CD4-positive, alpha-beta T cell (primary cell): ENCODE measurements around the gene LRRC45. TPM values are rescaled to one million over a fixed set of nuclear protein-coding genes. Genes with fewer than 3 reads are reported as not detected.

Experiments used
- ATAC-seq: fragments of 200-7000 bp; cut with Tn5 transposase; one replicate; pipeline ENCODE4 v1.10.0; 2022; ENCODE audit warnings: mild to moderate bottlenecking; ENCODE audit not compliant: poor library complexity
- CTCF ChIA-PET: fragments of 350-600 bp; sonication (Branson Sonifier 250); formaldehyde crosslinking; loops from one replicate; lab custom pipeline; 2021; ENCODE audit warnings: antibody characterized with exemption, inconsistent platforms; lab: Charles Lee
- POLR2A ChIA-PET: fragments of 350-600 bp; sonication (Branson Sonifier 250); formaldehyde crosslinking; loops from one replicate; lab custom pipeline; 2021; ENCODE audit warnings: antibody characterized with exemption, inconsistent platforms; lab: Charles Lee
- DNase-seq, 14 experiments: peaks; one replicate each; pipeline ENCODE4 v3.0.0-alpha.2; 2013 to 2020; ENCODE audit warnings: mixed read lengths in 2 of 14
- H3K27ac ChIP-seq, 2 donors: one replicate each; pipeline versions ENCODE4 v1.5.1 to v1.7.0; 2013; ENCODE audit warnings: low read length in 2 of 2, low read depth in 1 of 2, mild to moderate bottlenecking in 1 of 2
- H3K27me3 ChIP-seq, 2 experiments: 1 replicate in 1 of 2; 2 replicates in 1 of 2; pipeline versions ENCODE4 v1.6.1 to v1.7.0; 2013; ENCODE audit warnings: low read length in 2 of 2, control low read depth in 1 of 2, mild to moderate bottlenecking in 1 of 2, moderate library complexity in 1 of 2; ENCODE audit not compliant: insufficient read depth in 2 of 2, control insufficient read depth in 1 of 2
- H3K36me3 ChIP-seq: one replicate; pipeline ENCODE4 v1.6.1; 2013; ENCODE audit warnings: low read length, control low read depth; ENCODE audit not compliant: insufficient read depth
- H3K4me1 ChIP-seq: one replicate; pipeline ENCODE4 v1.6.1; 2013; ENCODE audit warnings: low read length, control low read depth; ENCODE audit not compliant: insufficient read depth
- H3K4me3 ChIP-seq: one replicate; pipeline ENCODE4 v1.5.1; 2013; ENCODE audit warnings: mild to moderate bottlenecking, low read length, moderate library complexity
- H3K9me3 ChIP-seq, 2 experiments: 1 replicate in 1 of 2; 2 replicates in 1 of 2; pipeline versions ENCODE4 v1.6.1 to v1.7.0; 2013; ENCODE audit warnings: low read length in 2 of 2, mild to moderate bottlenecking in 2 of 2, control low read depth in 1 of 2, moderate library complexity in 1 of 2; ENCODE audit not compliant: control insufficient read depth in 1 of 2, insufficient read depth in 1 of 2
- H3K27ac Mint-ChIP-seq: one replicate; pipeline ENCODE4 v1.8.0; 2020; ENCODE audit warnings: mixed read lengths
- H3K27me3 Mint-ChIP-seq: one replicate; pipeline ENCODE4 v1.8.0; 2021; ENCODE audit warnings: mixed read lengths
- H3K36me3 Mint-ChIP-seq: one replicate; pipeline ENCODE4 v1.8.0; 2021; ENCODE audit warnings: low read depth, mixed read lengths
- H3K4me1 Mint-ChIP-seq: one replicate; pipeline ENCODE4 v1.8.0; 2021; ENCODE audit warnings: low read depth, mixed read lengths
- H3K4me3 Mint-ChIP-seq: one replicate; pipeline ENCODE4 v1.8.0; 2020; ENCODE audit warnings: mild to moderate bottlenecking, mixed read lengths
- H3K9me3 Mint-ChIP-seq: one replicate; pipeline ENCODE4 v1.8.0; 2020; ENCODE audit warnings: mixed read lengths
- CTCF ChIP-seq: fragments of 200-600 bp; IDR thresholded peaks from one replicate; pipeline ENCODE4 v1.8.0; 2022; ENCODE audit warnings: antibody characterized with exemption, mild to moderate bottlenecking
- intact Hi-C, 2 experiments: fragments of 100-400 bp; cut with DNase I in 1 of 2; cut with micrococcal nuclease in 1 of 2; formaldehyde crosslinking; loops; one replicate each; pipeline versions ENCODE4 v1.15.1 to v1.9.0; 2023 to 2025; cut with DNase I, micrococcal nuclease
- total RNA-seq, 174 experiments: library from RNA in 2 of 174; stranded (reverse) in 2 of 174; gene quantifications; one replicate each; pipeline ENCODE4 v1.2.3 and lab custom pipeline; 2021 to 2026

LRRC45 gene
- total RNA-seq, 2 experiments from 2014 or later, result 17.7 to 17.9 TPM

- H3K27me3 ChIP-seq, result no peaks in the 10 kb centered on the region
- ATAC-seq (peak; percentile 88), DNase-seq (peak; percentile 81 to 96 (median 90))
- ChIA-PET POLR2A (interaction anchor here (0.7 to 3.5 kb wide), 9 partner anchors 10 to 542 kb away, joined by 3 to 26 read pairs (median 4); partner anchors contain the start of genes CENPX, FOXK2, LRRC45 and MAFG), CTCF (interaction anchor here (1.7 to 2.7 kb wide), 3 partner anchors 10 to 18 kb away, joined by 4 to 21 read pairs (median 15); no protein-coding TSS in a partner anchor)
- peak within 1 kb of the TSS; percentile 99 for H3K4me3 Mint-ChIP-seq
- peaks cover 16% of the 10 kb centered on the region for H3K36me3 ChIP-seq
- TF ChIP-seq CTCF, result no peak
- intact Hi-C loops, result loop anchor here in 1 of 2 experiments (1.0 to 2.0 kb wide), 3 partner anchors 9 to 45 kb away; partner anchors contain the start of genes CENPX and NOTUM
- peaks cover 22% of the 10 kb centered on the region for H3K36me3 Mint-ChIP-seq
- H3K9me3 ChIP-seq, result peaks cover 0 to 10% of the 10 kb centered on the region in 2 experiments
- peaks cover 50% of the 10 kb centered on the region for H3K4me1 ChIP-seq
- H3K4me1 Mint-ChIP-seq, result peaks cover 42% of the 10 kb centered on the region
- H3K4me3 ChIP-seq, result peak within 1 kb of the TSS; percentile 68
- no peaks in the 10 kb centered on the region for H3K27me3 Mint-ChIP-seq
- peak within 1 kb of the TSS; percentile 95 for H3K27ac Mint-ChIP-seq
- no peaks in the 10 kb centered on the region for H3K9me3 Mint-ChIP-seq
- H3K27ac ChIP-seq, result peak within 1 kb of the TSS; percentile 18 to 75
Observed at GRCh38 chr17:81977211-81977808, 45.8 kb upstream of the LRRC45 start, which contains the start of gene ASPSCR1. ASPSCR1 (plus strand) TSS chr17:81977629; CDS start chr17:81977647, 18 bp downstream.

GRCh38 chr17:81978524-81979298 is 44.4 kb upstream of the LRRC45 start:
- TF ChIP-seq CTCF, result no peak
- Histone ChIP-seq H3K9me3 (peaks cover 0 to 5% of the 10 kb centered on the region in 2 experiments), H3K4me3 (peak overlapping the region; percentile 65), H3K36me3 (peaks cover 16% of the 10 kb centered on the region), H3K27ac (no peak overlapping the region), H3K4me1 (peaks cover 57% of the 10 kb centered on the region), H3K27me3 (no peaks in the 10 kb centered on the region)
- intact Hi-C loops, result no loop called here
- Mint-ChIP-seq H3K9me3 (no peaks in the 10 kb centered on the region), H3K27me3 (no peaks in the 10 kb centered on the region), H3K4me3 (peak overlapping the region; percentile 85), H3K27ac (peak overlapping the region; percentile 76), H3K4me1 (peaks cover 46% of the 10 kb centered on the region), H3K36me3 (peaks cover 29% of the 10 kb centered on the region)
- ChIA-PET POLR2A (interaction anchor here (0.9 to 3.5 kb wide), 2 partner anchors 11 to 19 kb away, joined by 3 to 26 read pairs; no protein-coding TSS in a partner anchor), CTCF (interaction anchor here (1.9 to 2.3 kb wide), 2 partner anchors 19 to 41 kb away, joined by 6 to 15 read pairs; no protein-coding TSS in a partner anchor)
- ATAC-seq, result no peak
- DNase-seq, result peak in 1 of 14 experiments; percentile 39

- no peaks in the 10 kb centered on the region for H3K27me3 Mint-ChIP-seq
- no peaks in the 10 kb centered on the region for H3K9me3 ChIP-seq
- no peak overlapping the region for H3K27ac ChIP-seq
- peak overlapping the region; percentile 85 for H3K4me3 Mint-ChIP-seq
- TF ChIP-seq CTCF, result no peak
- H3K36me3 Mint-ChIP-seq, result peaks cover 33% of the 10 kb centered on the region
- CTCF ChIA-PET, result interaction anchor here (1.8 to 1.9 kb wide), 2 partner anchors 21 to 50 kb away, joined by 4 to 7 read pairs; no protein-coding TSS in a partner anchor
- POLR2A ChIA-PET, result interaction anchor here (0.6 kb wide), 1 partner anchor 58 kb away, joined by 3 read pairs; the partner anchor contains the start of gene DCXR
- no peak overlapping the region for H3K4me3 ChIP-seq
- no peaks in the 10 kb centered on the region for H3K27me3 ChIP-seq
- H3K27ac Mint-ChIP-seq, result no peak overlapping the region
- no peak for DNase-seq
- no peak for ATAC-seq
- intact Hi-C loops, result no loop called here
- peaks cover 57% of the 10 kb centered on the region for H3K4me1 ChIP-seq
- no peaks in the 10 kb centered on the region for H3K9me3 Mint-ChIP-seq
- peaks cover 28% of the 10 kb centered on the region for H3K36me3 ChIP-seq
- peaks cover 46% of the 10 kb centered on the region for H3K4me1 Mint-ChIP-seq
Observed at GRCh38 chr17:81980122-81980521, 43.0 kb upstream of the LRRC45 start.
